ENCODE measurements around the gene ATG2A.

GRCh38 chr11:64951529-64951928 is 34.5 kb upstream of the ATG2A start:
- TF ChIP-seq, protein P1, sequence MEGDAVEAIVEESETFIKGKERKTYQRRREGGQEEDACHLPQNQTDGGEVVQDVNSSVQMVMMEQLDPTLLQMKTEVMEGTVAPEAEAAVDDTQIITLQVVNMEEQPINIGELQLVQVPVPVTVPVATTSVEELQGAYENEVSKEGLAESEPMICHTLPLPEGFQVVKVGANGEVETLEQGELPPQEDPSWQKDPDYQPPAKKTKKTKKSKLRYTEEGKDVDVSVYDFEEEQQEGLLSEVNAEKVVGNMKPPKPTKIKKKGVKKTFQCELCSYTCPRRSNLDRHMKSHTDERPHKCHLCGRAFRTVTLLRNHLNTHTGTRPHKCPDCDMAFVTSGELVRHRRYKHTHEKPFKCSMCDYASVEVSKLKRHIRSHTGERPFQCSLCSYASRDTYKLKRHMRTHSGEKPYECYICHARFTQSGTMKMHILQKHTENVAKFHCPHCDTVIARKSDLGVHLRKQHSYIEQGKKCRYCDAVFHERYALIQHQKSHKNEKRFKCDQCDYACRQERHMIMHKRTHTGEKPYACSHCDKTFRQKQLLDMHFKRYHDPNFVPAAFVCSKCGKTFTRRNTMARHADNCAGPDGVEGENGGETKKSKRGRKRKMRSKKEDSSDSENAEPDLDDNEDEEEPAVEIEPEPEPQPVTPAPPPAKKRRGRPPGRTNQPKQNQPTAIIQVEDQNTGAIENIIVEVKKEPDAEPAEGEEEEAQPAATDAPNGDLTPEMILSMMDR (IDR thresholded peaks at IDR 0.05 in 8 of 11, conservative IDR thresholded peaks at IDR 0.05 in 3 of 11), result no peak
- no peak for TF ChIP-seq POLR2A (IDR thresholded peaks at IDR 0.05)
